AG09309 (cell line): ENCODE data around the gene TMEM108.

Experiments
- DNase-seq: peaks from one replicate; pipeline ENCODE4 v3.0.0-alpha.2; 2010; ENCODE audit warnings: low read depth
- H3K4me3 ChIP-seq: 2 replicates; pipeline ENCODE4 v1.5.1; 2011; ENCODE audit warnings: mild to moderate bottlenecking, low read depth, low read length, moderate library complexity; ENCODE audit not compliant: control insufficient read depth
- CTCF ChIP-seq: IDR thresholded peaks from 2 replicates; pipeline ENCODE4 v1.5.1; 2011; ENCODE audit warnings: mild to moderate bottlenecking, low read depth, low read length, inconsistent platforms; ENCODE audit not compliant: insufficient read depth, control insufficient read depth; ENCODE audit errors: missing control alignments

TMEM108 gene

GRCh38 chr3:133050891-133051290 is 12.7 kb downstream of the TMEM108 start:
- TF ChIP-seq CTCF: no peak
- DNase-seq: no peak
- no peak overlapping the region for H3K4me3 ChIP-seq

- no peak overlapping the region for H3K4me3 ChIP-seq
- no peak for DNase-seq
- no peak for TF ChIP-seq CTCF
Measured at GRCh38 chr3:133053532-133053931, 15.3 kb downstream of the TMEM108 start.

GRCh38 chr3:133054586-133054985 is 16.4 kb downstream of the TMEM108 start:
- DNase-seq: no peak
- no peak for TF ChIP-seq CTCF
- H3K4me3 ChIP-seq: no peak overlapping the region

GRCh38 chr3:133055339-133055738 is 17.1 kb downstream of the TMEM108 start:
- DNase-seq: no peak

GRCh38 chr3:133058243-133058642 is 20.1 kb downstream of the TMEM108 start:
- H3K4me3 ChIP-seq: no peak overlapping the region
- DNase-seq: no peak
- TF ChIP-seq CTCF: no peak

More at GRCh38 chr3:133055339-133055738, 17.1 kb downstream of the TMEM108 start:
- TF ChIP-seq CTCF: no peak
- H3K4me3 ChIP-seq: no peak overlapping the region

GRCh38 chr3:133058831-133059230 is 20.6 kb downstream of the TMEM108 start:
- no peak for DNase-seq
- no peak for TF ChIP-seq CTCF
- H3K4me3 ChIP-seq: no peak overlapping the region

GRCh38 chr3:133065193-133065961 is 27.2 kb downstream of the TMEM108 start:
- no peak for TF ChIP-seq CTCF
- DNase-seq: no peak
- no peak overlapping the region for H3K4me3 ChIP-seq
